ENCODE measurements around the gene IRF8.
"Not testable (repeated sequence)": the region's sequence is repeated elsewhere in the genome, so short reads cannot be mapped to it uniquely, and the experiment has no call there.

IRF8 gene

GRCh38 chr16:85897382-85897781, 1.6 kb upstream of the IRF8 start:
- DNase-seq = no peak

DNA sequence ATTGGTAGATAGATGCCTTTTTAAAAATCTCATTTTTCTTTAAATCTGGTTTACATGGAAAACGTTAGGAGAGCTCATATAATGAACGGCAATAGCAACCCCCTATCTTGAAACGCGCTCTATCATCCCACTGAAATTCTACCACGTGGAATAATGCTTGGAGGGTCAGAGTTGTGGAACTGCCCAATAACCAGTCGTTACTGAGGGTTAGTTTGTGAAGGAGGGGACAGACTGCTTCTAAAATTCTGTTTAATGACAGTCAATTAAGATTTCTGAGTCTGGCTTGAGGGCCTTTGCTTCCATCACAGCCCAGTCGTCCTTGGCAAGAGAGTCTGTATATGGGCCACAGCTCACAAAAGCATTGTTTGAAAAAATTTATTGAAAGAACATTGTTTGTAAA, 482 bp downstream of the IRF8 start:
- DNase-seq = no peak

DNA sequence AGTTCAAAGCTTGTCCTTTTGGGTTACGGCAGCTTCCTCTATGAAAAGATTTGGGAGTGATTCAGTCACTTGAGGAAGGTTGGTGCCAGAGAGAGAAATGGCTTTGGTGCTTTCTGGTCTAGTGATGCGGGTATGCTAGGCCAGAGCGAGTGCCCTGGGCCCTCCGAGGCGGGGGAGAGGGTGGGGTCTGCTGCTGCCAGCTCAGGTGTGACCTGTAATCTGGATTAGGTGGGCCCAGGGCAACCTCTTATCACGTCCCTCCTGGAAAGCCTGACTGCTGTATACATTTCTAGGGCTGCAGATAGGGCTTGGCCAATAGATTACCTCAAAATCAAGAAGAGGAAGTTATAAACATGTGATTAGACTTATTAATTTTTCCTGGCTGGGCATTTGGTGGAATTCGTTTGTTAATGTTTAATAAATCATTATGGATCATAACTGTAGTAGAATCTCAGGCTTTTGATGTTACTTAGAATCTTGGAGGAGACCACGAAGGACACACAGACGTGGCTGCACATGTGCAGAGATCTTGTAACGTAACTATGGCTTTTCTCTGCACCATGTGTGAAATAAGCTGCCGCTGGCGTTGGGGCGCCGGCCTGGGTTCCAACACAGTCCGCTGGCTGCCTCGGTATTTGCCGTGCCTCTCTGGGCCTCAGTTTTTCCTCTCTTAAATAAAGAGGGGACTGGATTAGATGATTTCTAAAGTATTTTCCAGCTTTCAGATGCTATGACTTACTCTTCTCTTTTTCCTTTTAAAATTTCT, 1.2 kb downstream of the IRF8 start:
- DNase-seq = no peak

DNA sequence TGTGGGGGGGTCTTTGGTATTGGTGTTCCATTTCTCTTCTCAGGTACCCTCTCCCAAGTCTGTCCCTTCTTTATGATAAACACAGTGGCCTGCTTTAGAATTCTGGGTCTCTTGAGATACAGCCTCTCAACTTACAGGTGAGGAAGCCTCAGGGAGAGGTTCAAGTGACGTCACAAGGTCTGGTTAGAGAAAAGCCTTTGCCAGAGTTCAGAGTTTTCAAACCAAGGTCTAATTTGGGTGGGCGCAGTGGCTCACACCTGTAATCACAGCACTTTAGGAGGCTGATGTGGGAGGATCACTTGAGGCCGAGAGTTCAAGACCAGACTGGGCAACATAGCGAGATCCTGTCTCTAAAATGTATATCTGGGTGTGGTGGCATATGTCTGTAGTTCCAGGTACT, 2.1 kb downstream of the IRF8 start:
- DNase-seq = no peak

GRCh38 chr16:85901773-85902365, 2.9 kb downstream of the IRF8 start:
- DNase-seq = no peak

GRCh38 chr16:85902366-85903155, 3.6 kb downstream of the IRF8 start:
- DNase-seq = peak; percentile 52

DNA sequence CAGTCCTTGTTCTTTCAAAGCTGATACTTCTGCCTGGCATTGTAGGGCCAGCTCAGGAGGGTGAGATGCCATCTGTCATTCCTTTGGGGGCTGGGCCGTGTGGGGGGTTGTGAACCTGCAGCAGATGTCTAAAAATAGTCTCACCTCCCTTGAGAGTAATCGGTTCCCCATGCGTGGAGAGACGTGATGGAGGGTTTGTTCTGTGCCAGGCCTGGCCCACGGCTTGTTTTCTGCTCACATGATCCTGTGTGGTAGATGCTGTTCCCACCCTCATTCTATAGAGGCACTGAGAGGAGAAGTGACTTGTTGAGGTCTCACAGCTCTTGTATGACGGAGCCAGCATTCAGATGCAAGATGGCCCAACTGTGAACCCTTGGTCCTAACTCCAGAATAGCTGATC, 4.6 kb downstream of the IRF8 start:
- DNase-seq = no peak

DNA sequence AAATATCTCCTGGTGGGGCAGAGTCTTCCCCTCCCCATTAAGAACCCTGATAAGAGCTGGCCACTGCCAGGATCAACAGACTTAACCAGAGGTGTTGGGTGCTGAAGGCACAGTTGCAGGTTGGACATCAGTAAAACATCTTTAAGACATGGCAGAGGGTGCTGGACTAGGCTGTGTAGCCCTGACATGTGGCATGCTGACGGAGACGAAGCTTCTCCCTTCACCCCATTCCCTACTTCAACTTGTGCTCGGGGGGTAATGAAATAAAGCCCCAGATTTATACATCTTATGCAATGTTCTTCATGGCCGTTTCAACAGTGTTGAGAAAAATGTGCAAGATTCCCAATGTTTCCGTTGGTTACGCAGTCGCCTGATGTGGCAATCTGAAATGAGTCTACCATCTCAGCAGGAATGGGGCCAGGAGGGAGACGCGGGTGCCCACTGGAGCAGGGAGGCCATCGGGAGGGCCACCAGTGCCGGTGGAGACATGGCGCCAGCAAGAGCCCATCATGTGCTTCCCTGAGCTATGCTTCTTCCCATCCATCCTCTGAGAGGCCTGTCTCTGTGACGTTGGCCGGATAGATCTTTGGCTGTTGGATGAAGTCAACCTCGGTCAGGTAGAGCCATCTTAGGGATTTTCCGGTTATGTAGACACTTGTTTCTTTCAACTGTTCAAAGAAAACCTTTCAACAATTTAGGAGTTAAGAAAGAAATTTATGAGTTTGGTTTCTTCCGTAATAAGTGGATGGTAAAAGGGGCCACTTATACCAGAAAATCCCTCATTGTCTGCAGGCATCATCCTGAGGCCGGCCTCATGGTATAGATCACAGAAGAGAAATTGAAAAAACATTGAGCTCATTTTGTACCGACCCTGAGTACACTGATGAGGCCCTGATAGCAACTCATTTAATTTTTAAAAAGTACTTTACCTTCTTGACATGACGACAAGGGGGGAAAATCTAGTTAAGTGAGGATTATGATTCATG, 6.4 kb downstream of the IRF8 start:
- no peak for DNase-seq

DNA sequence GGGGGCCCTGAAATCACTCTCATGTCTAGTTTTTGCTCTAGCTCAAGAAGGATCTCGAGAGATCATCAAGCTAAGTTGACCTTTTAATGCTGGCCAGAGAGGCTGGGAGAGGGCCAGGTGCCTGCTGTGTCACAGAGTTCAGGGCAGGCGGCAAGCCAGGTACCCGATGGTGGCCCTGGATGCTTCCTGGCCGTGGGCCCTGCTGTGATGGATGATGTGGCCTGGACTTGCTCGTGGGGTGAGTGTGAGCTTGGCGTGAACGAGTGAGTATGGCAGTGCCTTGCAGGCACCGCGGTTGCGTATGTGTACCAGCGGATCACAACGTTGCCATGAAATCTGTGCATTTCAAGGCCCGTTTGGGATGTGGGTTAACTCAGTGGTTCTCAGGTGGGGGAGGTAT, 7.4 kb downstream of the IRF8 start:
- no peak for DNase-seq

GRCh38 chr16:85907231-85907630, 8.3 kb downstream of the IRF8 start:
- not testable (repeated sequence) for DNase-seq

DNA sequence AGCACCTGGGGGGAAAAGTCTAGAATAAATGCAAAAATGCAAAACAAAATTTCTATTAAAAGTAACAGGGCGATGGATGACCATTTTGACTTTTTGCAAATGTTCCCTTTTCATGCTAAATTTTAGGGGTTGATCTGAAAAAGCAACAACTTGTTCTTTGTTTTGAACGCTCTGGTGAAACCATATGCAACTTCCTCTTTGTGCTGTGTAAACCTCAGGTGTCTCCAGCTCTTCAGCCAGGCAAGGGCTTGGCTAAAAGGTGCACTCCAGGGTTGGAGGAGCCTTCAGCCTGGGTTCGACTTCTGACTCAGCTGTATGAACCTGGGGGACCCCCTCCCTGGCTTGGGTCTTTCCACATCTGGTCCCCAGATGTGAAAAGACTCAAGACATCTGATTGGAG, 9.5 kb downstream of the IRF8 start:
- DNase-seq = no peak

DNA sequence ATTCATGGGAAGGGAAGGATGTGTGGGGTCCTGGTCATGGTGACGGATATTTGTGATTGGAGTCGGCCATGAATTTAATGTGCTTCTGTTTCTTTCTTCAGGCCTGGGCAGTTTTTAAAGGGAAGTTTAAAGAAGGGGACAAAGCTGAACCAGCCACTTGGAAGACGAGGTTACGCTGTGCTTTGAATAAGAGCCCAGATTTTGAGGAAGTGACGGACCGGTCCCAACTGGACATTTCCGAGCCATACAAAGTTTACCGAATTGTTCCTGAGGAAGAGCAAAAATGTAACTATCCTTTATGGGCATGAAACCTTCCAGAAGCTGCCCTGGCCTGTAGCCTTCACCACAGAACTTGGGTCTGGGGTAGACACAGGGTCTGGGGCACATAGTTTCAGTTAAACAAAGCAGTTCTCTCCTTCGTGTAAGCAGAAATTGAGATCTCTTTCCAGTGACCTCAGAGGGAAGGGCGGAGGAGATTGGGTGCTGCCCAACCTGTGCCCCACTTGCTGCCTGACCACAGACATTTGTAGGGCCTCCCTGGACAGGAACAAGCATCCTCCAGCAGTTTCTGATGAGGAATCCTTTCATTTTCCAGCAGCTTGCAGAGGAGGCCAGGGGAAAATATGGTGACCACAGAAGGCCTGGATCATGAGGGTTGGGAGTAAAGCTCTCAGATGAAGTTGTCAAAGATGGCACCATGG, 10.1 kb downstream of the IRF8 start:
- no peak for DNase-seq

DNA sequence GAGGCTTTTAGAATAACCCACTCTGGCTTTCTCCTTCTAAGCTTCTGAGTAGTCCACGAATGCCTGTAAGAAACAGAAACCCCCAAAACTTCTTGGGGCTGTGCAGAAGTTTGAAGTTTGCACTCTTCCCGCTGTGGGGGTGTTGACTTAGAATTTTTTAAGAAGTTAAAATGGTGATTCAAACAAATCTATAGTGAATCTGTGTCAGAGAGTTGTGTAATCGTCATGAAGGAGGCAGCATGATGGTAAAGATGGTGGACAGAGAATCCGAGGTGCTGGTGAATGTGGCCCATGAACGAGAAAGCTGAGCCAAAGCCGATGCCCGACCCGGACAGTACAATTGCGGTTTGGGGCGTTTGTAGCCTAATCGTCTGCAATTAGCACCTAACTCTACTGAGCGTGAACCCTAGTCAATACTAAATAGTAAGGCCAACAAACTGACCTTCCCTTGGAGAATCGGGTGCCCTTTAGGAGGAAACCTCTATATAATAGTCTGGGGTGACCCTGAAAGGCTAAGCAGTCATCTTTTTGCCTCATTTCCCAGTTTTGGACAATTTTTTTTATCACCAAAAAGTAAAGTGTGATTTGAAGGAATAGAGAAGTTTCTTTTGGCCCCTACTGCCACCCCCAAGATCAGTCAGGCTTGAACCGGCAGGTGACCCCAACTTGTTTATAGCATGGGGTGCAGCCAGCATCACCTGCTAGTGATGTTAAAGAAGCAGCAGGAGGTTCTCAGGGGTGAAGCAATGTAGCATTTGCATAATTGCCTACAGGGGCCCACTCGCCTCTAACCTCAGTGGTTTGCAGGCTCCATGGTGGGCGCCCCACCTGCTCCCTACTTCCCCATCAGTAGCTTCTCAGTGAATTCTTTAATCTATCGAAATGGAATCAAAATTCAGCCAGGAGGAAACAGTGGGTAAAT, 11.2 kb downstream of the IRF8 start:
- no peak for DNase-seq

GRCh38 chr16:85910854-85911247, 11.9 kb downstream of the IRF8 start:
- DNase-seq = no peak

DNA sequence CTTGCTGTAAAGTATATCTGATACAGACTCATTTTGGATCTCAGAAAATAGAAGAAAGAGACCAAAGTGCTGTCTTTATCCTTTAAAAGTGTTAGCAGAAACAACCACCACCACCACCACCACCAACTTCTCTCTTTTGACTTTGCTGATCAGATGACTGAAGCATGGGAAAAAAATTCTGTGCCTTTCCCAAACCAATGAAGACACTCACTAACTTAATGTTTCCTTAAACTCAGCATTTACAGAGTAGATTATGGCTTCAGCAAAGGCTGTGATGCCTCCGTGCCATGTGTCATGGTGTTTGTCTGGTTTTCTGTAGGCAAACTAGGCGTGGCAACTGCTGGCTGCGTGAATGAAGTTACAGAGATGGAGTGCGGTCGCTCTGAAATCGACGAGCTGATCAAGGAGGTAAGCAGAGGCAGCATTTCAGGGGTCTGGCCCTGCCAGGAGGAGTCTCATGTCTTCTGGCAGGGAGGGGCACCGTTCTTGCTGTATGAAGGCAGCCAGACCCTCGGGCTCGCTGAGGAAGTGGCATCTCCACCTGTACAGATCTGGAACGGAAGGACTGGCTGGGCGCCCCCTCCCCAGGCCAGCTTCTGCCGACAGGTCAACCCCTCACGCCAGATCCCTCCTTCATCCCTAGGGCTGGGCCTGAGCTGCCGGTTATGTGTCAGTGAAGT, 12.4 kb downstream of the IRF8 start:
- DNase-seq = no peak

GRCh38 chr16:85912211-85912974, 13.4 kb downstream of the IRF8 start:
- DNase-seq = no peak

- DNase-seq = no peak
Observed at GRCh38 chr16:85913141-85913601, 14.2 kb downstream of the IRF8 start.

- DNase-seq = no peak
Observed at GRCh38 chr16:85913688-85914422, 14.9 kb downstream of the IRF8 start.

DNA sequence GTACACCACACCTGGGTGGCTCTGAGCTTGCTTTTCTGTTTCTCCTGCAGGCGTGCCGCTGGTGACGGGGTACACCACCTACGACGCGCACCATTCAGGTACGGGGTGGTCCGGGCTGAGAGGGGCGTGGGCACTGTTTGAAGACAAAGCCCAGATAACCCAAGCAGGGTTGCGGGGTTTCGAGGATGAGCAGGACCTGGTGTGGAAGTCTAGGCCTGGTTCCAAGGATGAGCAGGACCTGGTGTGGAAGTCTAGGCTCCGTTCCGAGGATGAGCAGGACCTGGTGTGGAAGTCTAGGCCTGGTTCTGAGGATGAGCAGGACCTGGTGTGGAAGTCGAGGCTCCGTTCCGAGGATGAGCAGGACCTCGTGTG, 15.4 kb downstream of the IRF8 start:
- DNase-seq = no peak

Measured in CD4-positive, alpha-beta T cell treated with Interleukin-4 for 4 hours (primary cell).